Breast epithelium (tissue), 4 donors: ENCODE data around the gene SLC2A4. TPM values are rescaled to one million over a fixed set of nuclear protein-coding genes. Genes with fewer than 3 reads are reported as not detected.

Experiments used
- DNase-seq, 2 donors: peaks; one replicate each; pipeline ENCODE4 v3.0.0-alpha.2; 2019; ENCODE audit warnings: low spot score in 2 of 2
- H3K27ac ChIP-seq, 2 donors: fragments of 200-600 bp; sonication (generic) in 1 of 2; one replicate each; pipeline ENCODE4 v1.5.1; 2016 to 2019; ENCODE audit warnings: mild to moderate bottlenecking in 1 of 2
- H3K27me3 ChIP-seq, 2 donors: fragments of 200-600 bp; sonication (generic) in 1 of 2; one replicate each; pipeline versions ENCODE4 v1.5.1 to v1.6.0; 2017 to 2019; ENCODE audit warnings: control low read depth in 1 of 2, mild to moderate bottlenecking in 1 of 2
- H3K36me3 ChIP-seq: fragments of 200-600 bp; one replicate; pipeline ENCODE4 v1.5.1; 2019
- H3K4me1 ChIP-seq, 2 donors: fragments of 200-600 bp; sonication (generic); one replicate each; pipeline ENCODE4 v1.5.1; 2016 to 2019; ENCODE audit warnings: control low read depth in 1 of 2
- H3K4me3 ChIP-seq, 3 donors: fragments of 200-600 bp; sonication (generic); 1 replicate in 2 of 3; 2 replicates in 1 of 3; pipeline ENCODE4 v1.5.1; 2016 to 2019; ENCODE audit warnings: mild to moderate bottlenecking in 3 of 3, moderate library complexity in 2 of 3
- H3K9me3 ChIP-seq, 2 donors: fragments of 200-600 bp; sonication (generic) in 1 of 2; one replicate each; pipeline ENCODE4 v1.5.1; 2016 to 2019; ENCODE audit warnings: control low read depth in 1 of 2
- POLR2A ChIP-seq: fragments of 450-650 bp; IDR thresholded peaks from one replicate; pipeline ENCODE4 v1.6.1; 2016; ENCODE audit warnings: antibody characterized with exemption, mild to moderate bottlenecking, moderate library complexity
- POLR2AphosphoS5 ChIP-seq, 3 donors: sonication (generic); formaldehyde crosslinking; IDR thresholded peaks; one replicate each; pipeline ENCODE4 v1.6.1; 2017; ENCODE audit warnings: antibody characterized with exemption in 3 of 3
- intact Hi-C: fragments of 100-400 bp; cut with DNase I; formaldehyde crosslinking; loops from one replicate; pipeline ENCODE4 v1.15.1; 2023; ENCODE audit warnings: low total_unique reads
- total RNA-seq, 3 donors: library from RNA; depleted of rRNA; stranded (reverse); fragments of >200 nt; gene quantifications; one replicate each; pipeline ENCODE4 v1.1.0, GENCODE V29; 2016
- TF ChIP-seq, protein P1 (sequence below), 3 donors: fragments of 450-650 bp; IDR thresholded peaks; one replicate each; pipeline ENCODE4 v1.5.1; 2016 to 2017; ENCODE audit warnings: antibody characterized with exemption in 3 of 3, mild to moderate bottlenecking in 3 of 3, moderate library complexity in 3 of 3

The SLC2A4 gene
- total RNA-seq, 3 donors from 2014 or later = 2.6 to 32.5 (median 3.5) TPM

GRCh38 chr17:7235693-7236665 is 45.5 kb upstream of the SLC2A4 start:
- intact Hi-C loops = no loop called here
- Histone ChIP-seq H3K27ac (peak overlapping the region; percentile 15 to 93), H3K4me1 (peaks cover 0 to 24% of the 10 kb centered on the region in 2 donors), H3K36me3 (no peaks in the 10 kb centered on the region), H3K27me3 (no peaks in the 10 kb centered on the region), H3K9me3 (no peaks in the 10 kb centered on the region), H3K4me3 (no peak overlapping the region)
- no peak for DNase-seq
- no peak for TF ChIP-seq POLR2AphosphoS5 (IDR thresholded peaks at IDR 0.05)
- no peak for TF ChIP-seq POLR2A
- TF ChIP-seq, protein P1, sequence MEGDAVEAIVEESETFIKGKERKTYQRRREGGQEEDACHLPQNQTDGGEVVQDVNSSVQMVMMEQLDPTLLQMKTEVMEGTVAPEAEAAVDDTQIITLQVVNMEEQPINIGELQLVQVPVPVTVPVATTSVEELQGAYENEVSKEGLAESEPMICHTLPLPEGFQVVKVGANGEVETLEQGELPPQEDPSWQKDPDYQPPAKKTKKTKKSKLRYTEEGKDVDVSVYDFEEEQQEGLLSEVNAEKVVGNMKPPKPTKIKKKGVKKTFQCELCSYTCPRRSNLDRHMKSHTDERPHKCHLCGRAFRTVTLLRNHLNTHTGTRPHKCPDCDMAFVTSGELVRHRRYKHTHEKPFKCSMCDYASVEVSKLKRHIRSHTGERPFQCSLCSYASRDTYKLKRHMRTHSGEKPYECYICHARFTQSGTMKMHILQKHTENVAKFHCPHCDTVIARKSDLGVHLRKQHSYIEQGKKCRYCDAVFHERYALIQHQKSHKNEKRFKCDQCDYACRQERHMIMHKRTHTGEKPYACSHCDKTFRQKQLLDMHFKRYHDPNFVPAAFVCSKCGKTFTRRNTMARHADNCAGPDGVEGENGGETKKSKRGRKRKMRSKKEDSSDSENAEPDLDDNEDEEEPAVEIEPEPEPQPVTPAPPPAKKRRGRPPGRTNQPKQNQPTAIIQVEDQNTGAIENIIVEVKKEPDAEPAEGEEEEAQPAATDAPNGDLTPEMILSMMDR (IDR thresholded peaks at IDR 0.05) = no peak

DNA sequence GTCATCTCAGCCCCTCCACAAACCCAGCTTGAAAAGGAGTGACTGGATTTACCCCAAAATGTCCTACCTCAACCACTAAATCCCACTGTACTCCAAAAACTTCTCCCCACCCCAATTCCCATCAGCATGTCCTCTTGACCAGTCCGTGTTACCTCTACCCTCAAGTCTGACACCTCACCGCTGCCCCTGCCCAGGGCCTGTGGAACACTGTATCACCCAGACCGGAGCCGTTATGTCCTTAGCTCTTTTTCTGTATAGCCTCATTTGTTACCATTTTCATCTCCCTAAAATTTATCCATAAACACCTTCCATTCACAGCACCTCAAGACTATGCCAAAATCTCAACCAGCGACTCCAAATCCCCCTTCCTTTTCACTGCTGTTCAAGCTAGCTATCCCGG is 44.7 kb upstream of the SLC2A4 start:
- DNase-seq = no peak
- Histone ChIP-seq H3K4me3 (no peak overlapping the region), H3K4me1 (peaks cover 4 to 29% of the 10 kb centered on the region in 2 donors), H3K27ac (peak overlapping the region; percentile 93 to 97), H3K27me3 (no peaks in the 10 kb centered on the region), H3K9me3 (no peaks in the 10 kb centered on the region), H3K36me3 (no peaks in the 10 kb centered on the region)
- TF ChIP-seq, protein P1 (IDR thresholded peaks at IDR 0.05) = no peak
- TF ChIP-seq POLR2AphosphoS5 (IDR thresholded peaks at IDR 0.05) (no peak), POLR2A (no peak)
- intact Hi-C loops = no loop called here

DNA sequence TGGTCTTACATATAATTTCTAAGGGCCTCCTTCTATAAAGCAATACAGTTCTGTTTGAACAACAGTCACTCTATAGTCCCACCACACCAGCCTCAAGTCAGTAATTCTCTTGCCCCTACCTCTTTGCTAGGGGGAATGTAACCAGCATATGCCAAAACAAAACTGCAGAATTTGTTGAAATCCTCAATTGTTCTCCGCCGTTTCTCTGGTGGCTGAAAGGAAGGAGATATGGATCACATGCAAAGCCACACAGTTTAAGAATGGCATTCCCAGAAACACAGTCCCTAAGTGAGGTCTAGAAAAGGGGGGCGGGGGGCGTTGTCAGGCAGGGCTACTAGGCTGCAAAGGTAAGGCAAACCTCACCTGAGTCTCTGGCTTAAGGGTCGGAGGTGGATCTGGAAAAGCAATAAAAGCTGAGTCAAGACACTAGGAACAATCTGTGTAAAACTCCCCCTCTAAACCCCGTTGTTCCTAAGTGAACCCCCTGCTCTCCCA is 44.2 kb upstream of the SLC2A4 start:
- TF ChIP-seq POLR2A (no peak), POLR2AphosphoS5 (IDR thresholded peaks at IDR 0.05) (no peak)
- TF ChIP-seq, protein P1 (IDR thresholded peaks at IDR 0.05) = no peak
- Histone ChIP-seq H3K4me1 (peaks cover 4 to 26% of the 10 kb centered on the region in 2 donors), H3K36me3 (no peaks in the 10 kb centered on the region)

GRCh38 chr17:7237761-7238419 is 43.6 kb upstream of the SLC2A4 start:
- no peaks in the 10 kb centered on the region for H3K36me3 ChIP-seq
- intact Hi-C loops = no loop called here
- no peaks in the 10 kb centered on the region for H3K9me3 ChIP-seq
- TF ChIP-seq, protein P1 (IDR thresholded peaks at IDR 0.05) = no peak
- TF ChIP-seq POLR2AphosphoS5 (IDR thresholded peaks at IDR 0.05) = peak in 1 of 3 donors; percentile 23
- H3K27ac ChIP-seq = peak overlapping the region; percentile 97 to 100
- H3K4me1 ChIP-seq = peaks cover 4 to 26% of the 10 kb centered on the region in 2 donors
- H3K4me3 ChIP-seq = peak overlapping the region; percentile 85 to 99 (median 89)
- peak in 1 of 2 donors; percentile 71 for DNase-seq
- no peaks in the 10 kb centered on the region for H3K27me3 ChIP-seq

More for the DNA sequence above, 44.2 kb upstream of the SLC2A4 start:
- Histone ChIP-seq H3K27me3 (no peaks in the 10 kb centered on the region), H3K9me3 (no peaks in the 10 kb centered on the region), H3K4me3 (peak overlapping the region; percentile 85 to 99 (median 89)), H3K27ac (peak overlapping the region; percentile 97 to 100)
- no peak for DNase-seq
- intact Hi-C loops = no loop called here
